Caco-2 (cell line): ENCODE measurements around the gene CTDSPL. TPM values are rescaled to one million over a fixed set of nuclear protein-coding genes. Genes with fewer than 3 reads are reported as not detected.

Experiments
- BruUV-seq: library from RNA; stranded (reverse); fragments of 400-500 nt; replicated peaks from 2 replicates; lab custom pipeline; 2021; lab: Mats Ljungman, UMichigan
- CTCF ChIA-PET: fragments of 300-600 bp; sonication (Branson Sonifier 250); formaldehyde crosslinking; loops from one replicate; lab custom pipeline; 2022; ENCODE audit warnings: antibody characterized with exemption; lab: Charles Lee
- POLR2A ChIA-PET: fragments of 300-600 bp; sonication (Branson Sonifier 250); formaldehyde crosslinking; loops from one replicate; lab custom pipeline; 2022; ENCODE audit warnings: antibody characterized with exemption; lab: Charles Lee
- DNase-seq, 2 experiments: peaks; one replicate each; pipeline versions ENCODE4 v3.0.0 to v3.0.0-alpha.2; 2020 to 2022
- H3K27me3 ChIP-seq: replicated peaks from 2 replicates; pipeline ENCODE4 v1.6.0; 2011; ENCODE audit warnings: low read length; ENCODE audit not compliant: control insufficient read depth, insufficient read depth
- H3K36me3 ChIP-seq: 2 replicates; pipeline ENCODE4 v1.5.1; 2011; ENCODE audit warnings: low read length; ENCODE audit not compliant: control insufficient read depth, insufficient read depth
- H3K4me1 ChIP-seq: fragments of 250-450 bp; sonication (Bioruptor Pico); 2 replicates; pipeline ENCODE4 v1.5.1; 2020; ENCODE audit warnings: mild to moderate bottlenecking
- H3K4me3 ChIP-seq: 2 replicates; pipeline ENCODE4 v1.5.1; 2011; ENCODE audit warnings: low read depth, mild to moderate bottlenecking, control low read depth, low read length
- H3K9me3 ChIP-seq: fragments of 250-450 bp; sonication (Bioruptor Pico); 2 replicates; pipeline ENCODE4 v1.5.1; 2020; ENCODE audit warnings: mild to moderate bottlenecking, moderate library complexity
- H3K27ac Mint-ChIP-seq: one replicate; pipeline ENCODE4 v1.8.0; 2022; ENCODE audit warnings: mixed read lengths; ENCODE audit not compliant: unreplicated experiment
- H3K27me3 Mint-ChIP-seq: one replicate; pipeline ENCODE4 v1.8.0; 2022; ENCODE audit warnings: mixed read lengths; ENCODE audit not compliant: insufficient read depth, unreplicated experiment
- H3K36me3 Mint-ChIP-seq: one replicate; pipeline ENCODE4 v1.8.0; 2022; ENCODE audit warnings: mild to moderate bottlenecking, mixed read lengths; ENCODE audit not compliant: insufficient read depth, unreplicated experiment
- H3K4me1 Mint-ChIP-seq: one replicate; pipeline ENCODE4 v1.8.0; 2022; ENCODE audit warnings: low read depth, mixed read lengths; ENCODE audit not compliant: unreplicated experiment
- H3K4me3 Mint-ChIP-seq: one replicate; pipeline ENCODE4 v1.8.0; 2022; ENCODE audit warnings: mild to moderate bottlenecking, moderate library complexity, mixed read lengths; ENCODE audit not compliant: unreplicated experiment
- H3K9me3 Mint-ChIP-seq: one replicate; pipeline ENCODE4 v1.8.0; 2022; ENCODE audit warnings: mixed read lengths; ENCODE audit not compliant: unreplicated experiment
- CTCF ChIP-seq, 2 experiments: fragments of 200-600 bp in 1 of 2; IDR thresholded peaks; 1 replicate in 1 of 2; 2 replicates in 1 of 2; pipeline versions ENCODE4 v1.5.1 to v1.8.0; 2011 to 2022; ENCODE audit warnings: antibody characterized with exemption in 1 of 2, control low read depth in 1 of 2, inconsistent platforms in 1 of 2, low read depth in 1 of 2, low read length in 1 of 2, mild to moderate bottlenecking in 1 of 2, moderate library complexity in 1 of 2; ENCODE audit not compliant: insufficient read depth in 1 of 2, severe bottlenecking in 1 of 2, unreplicated experiment in 1 of 2
- intact Hi-C: fragments of 100-400 bp; cut with micrococcal nuclease; formaldehyde crosslinking; loops from one replicate; pipeline ENCODE4 v1.10.0; 2022; ENCODE audit not compliant: unreplicated experiment
- total RNA-seq: library from RNA; stranded (reverse); gene quantifications from 2 replicates; pipeline ENCODE4 v1.2.3, GENCODE V29; 2022

The CTDSPL gene
- total RNA-seq, 1 experiment from 2014 or later, result 60.9 TPM

GRCh38 chr3:37862903-37863815 is 1.5 kb downstream of the CTDSPL start:
- BruUV-seq, result no TSS peak
- H3K4me1 Mint-ChIP-seq, result peaks cover 27% of the 10 kb centered on the region
- TF ChIP-seq CTCF (IDR thresholded peaks at IDR 0.05; ENCODE audit: insufficient read depth in 1 of 2, low read depth in 1 of 2, low read length in 1 of 2, severe bottlenecking in 1 of 2, unreplicated experiment in 1 of 2), result no peak
- H3K27ac Mint-ChIP-seq, result peak overlapping the region; percentile 56
- no peaks in the 10 kb centered on the region for H3K27me3 Mint-ChIP-seq
- DNase-seq, result peak in 1 of 2 experiments; percentile 11
- peaks cover 14% of the 10 kb centered on the region for H3K36me3 Mint-ChIP-seq
- POLR2A ChIA-PET, result no interaction called here
- H3K36me3 ChIP-seq, result no peaks in the 10 kb centered on the region
- H3K4me1 ChIP-seq, result peaks cover 42% of the 10 kb centered on the region
- H3K4me3 ChIP-seq, result peak overlapping the region; percentile 92
- intact Hi-C loops, result no loop called here
- H3K9me3 ChIP-seq, result no peaks in the 10 kb centered on the region
- H3K4me3 Mint-ChIP-seq, result peak overlapping the region; percentile 91
- no peaks in the 10 kb centered on the region for H3K9me3 Mint-ChIP-seq
- CTCF ChIA-PET, result interaction anchor here (0.6 to 1.3 kb wide), 5 partner anchors 104 to 799 kb away, joined by 3 to 4 read pairs (median 3); no protein-coding TSS in a partner anchor
- H3K27me3 ChIP-seq, result no peaks in the 10 kb centered on the region

- Mint-ChIP-seq H3K27ac (no peak overlapping the region), H3K4me3 (peak overlapping the region; percentile 91), H3K27me3 (no peaks in the 10 kb centered on the region), H3K4me1 (peaks cover 27% of the 10 kb centered on the region), H3K36me3 (peaks cover 14% of the 10 kb centered on the region), H3K9me3 (no peaks in the 10 kb centered on the region)
- BruUV-seq, result TSS peak; percentile 2
- Histone ChIP-seq H3K27me3 (no peaks in the 10 kb centered on the region), H3K36me3 (no peaks in the 10 kb centered on the region), H3K4me3 (no peak overlapping the region), H3K4me1 (peaks cover 42% of the 10 kb centered on the region), H3K9me3 (peaks cover 3% of the 10 kb centered on the region; the same call in 1 of the 2 replicates)
- DNase-seq, result peak in 1 of 2 experiments; percentile 13
- ChIA-PET CTCF (interaction anchor here (0.6 to 1.3 kb wide), 5 partner anchors 103 to 798 kb away, joined by 3 to 4 read pairs (median 3); no protein-coding TSS in a partner anchor), POLR2A (no interaction called here)
- TF ChIP-seq CTCF (IDR thresholded peaks at IDR 0.05; ENCODE audit: insufficient read depth in 1 of 2, low read depth in 1 of 2, low read length in 1 of 2, severe bottlenecking in 1 of 2, unreplicated experiment in 1 of 2), result no peak
- intact Hi-C loops, result no loop called here
These were observed 2.5 kb downstream of the CTDSPL start for GRCh38 chr3:37863949-37864822.

- no peak overlapping the region for H3K27ac Mint-ChIP-seq
- H3K27me3 Mint-ChIP-seq, result no peaks in the 10 kb centered on the region
- Histone ChIP-seq H3K27me3 (no peaks in the 10 kb centered on the region), H3K4me1 (peaks cover 38% of the 10 kb centered on the region), H3K9me3 (peaks cover 5% of the 10 kb centered on the region; the same call in 1 of the 2 replicates), H3K36me3 (no peaks in the 10 kb centered on the region), H3K4me3 (no peak overlapping the region)
- no peak overlapping the region for H3K4me3 Mint-ChIP-seq
- POLR2A ChIA-PET, result no interaction called here
- H3K4me1 Mint-ChIP-seq, result peaks cover 27% of the 10 kb centered on the region
- peak; percentile 50 to 70 for DNase-seq
- intact Hi-C loops, result no loop called here
- H3K36me3 Mint-ChIP-seq, result peaks cover 14% of the 10 kb centered on the region
- no TSS peak for BruUV-seq
- CTCF ChIA-PET, result no interaction called here
- peak in 1 of 2 experiments; percentile 2 for TF ChIP-seq CTCF (IDR thresholded peaks at IDR 0.05; ENCODE audit: insufficient read depth in 1 of 2, low read depth in 1 of 2, low read length in 1 of 2, severe bottlenecking in 1 of 2, unreplicated experiment in 1 of 2)
- H3K9me3 Mint-ChIP-seq, result no peaks in the 10 kb centered on the region
These were observed 3.2 kb downstream of the CTDSPL start for GRCh38 chr3:37864904-37865303.
